ENCODE results near the gene CLCN7. TPM values are rescaled to one million over a fixed set of nuclear protein-coding genes. Genes with fewer than 3 reads are reported as not detected.

CLCN7 gene
- total RNA-seq, 4 donors from 2014 or later: 57.6 to 171 (median 95.0) TPM

GRCh38 chr16:1503110-1503955 lies 28.5 kb upstream of the CLCN7 start:
- peaks cover 0 to 38% (median 17%) of the 10 kb centered on the region in 4 donors for H3K36me3 ChIP-seq
- H3K4me3 ChIP-seq: no peak overlapping the region
- no peaks in the 10 kb centered on the region for H3K9me3 ChIP-seq
- DNase-seq: no peak
- intact Hi-C loops (cut with DNase I; ENCODE audit: low total_unique reads): no loop called here
- no peaks in the 10 kb centered on the region for H3K4me1 ChIP-seq
- no peaks in the 10 kb centered on the region for H3K27me3 ChIP-seq
- TF ChIP-seq EP300 (IDR thresholded peaks at IDR 0.05; ENCODE audit: low read depth) (no peak), CTCF (IDR thresholded peaks at IDR 0.05) (no peak), POLR2AphosphoS5 (IDR thresholded peaks at IDR 0.05) (no peak), POLR2A (IDR thresholded peaks at IDR 0.05) (no peak)
- 91 to 97% methylated on average over 11 to 37 of the region's 37 CpGs for WGBS, 2 donors (ENCODE audit: low coverage in 1 of 2)
- in situ Hi-C loops (cut with MboI; ENCODE audit: low pct_ligation_motif_present in 1 of 4, low pct_unique_long_range_greater_than_20kb in 1 of 4, low sequenced_read_pairs in 3 of 4): no loop called here
- no peak overlapping the region for H3K27ac ChIP-seq

- Histone ChIP-seq H3K36me3 (peaks cover 0 to 38% (median 17%) of the 10 kb centered on the region in 4 donors), H3K4me3 (no peak overlapping the region), H3K27ac (no peak overlapping the region), H3K9me3 (no peaks in the 10 kb centered on the region), H3K27me3 (no peaks in the 10 kb centered on the region), H3K4me1 (no peaks in the 10 kb centered on the region)
- intact Hi-C loops (cut with DNase I; ENCODE audit: low total_unique reads): no loop called here
- no peak for DNase-seq
- TF ChIP-seq CTCF (IDR thresholded peaks at IDR 0.05) (no peak), POLR2AphosphoS5 (IDR thresholded peaks at IDR 0.05) (no peak), EP300 (IDR thresholded peaks at IDR 0.05; ENCODE audit: low read depth) (no peak), POLR2A (IDR thresholded peaks at IDR 0.05) (no peak)
- 97% methylated on average over 25 of the region's 42 CpGs; no CpG with 5 or more reads in 1 of the 2 donors for WGBS, 2 donors (ENCODE audit: low coverage in 1 of 2)
- in situ Hi-C loops (cut with MboI; ENCODE audit: low pct_ligation_motif_present in 1 of 4, low pct_unique_long_range_greater_than_20kb in 1 of 4, low sequenced_read_pairs in 3 of 4): no loop called here
Measured at GRCh38 chr16:1502092-1503004, 27.5 kb upstream of the CLCN7 start.

GRCh38 chr16:1501630-1502029 lies 26.8 kb upstream of the CLCN7 start:
- H3K4me3 ChIP-seq: no peak overlapping the region
- no peaks in the 10 kb centered on the region for H3K9me3 ChIP-seq
- DNase-seq: no peak
- H3K36me3 ChIP-seq: peaks cover 0 to 38% (median 17%) of the 10 kb centered on the region in 4 donors
- in situ Hi-C loops (cut with MboI; ENCODE audit: low pct_ligation_motif_present in 1 of 4, low pct_unique_long_range_greater_than_20kb in 1 of 4, low sequenced_read_pairs in 3 of 4): no loop called here
- H3K4me1 ChIP-seq: no peaks in the 10 kb centered on the region
- no peaks in the 10 kb centered on the region for H3K27me3 ChIP-seq
- no peak overlapping the region for H3K27ac ChIP-seq
- TF ChIP-seq POLR2AphosphoS5 (IDR thresholded peaks at IDR 0.05): no peak
- TF ChIP-seq EP300 (IDR thresholded peaks at IDR 0.05; ENCODE audit: low read depth): no peak
- TF ChIP-seq CTCF (IDR thresholded peaks at IDR 0.05): no peak
- TF ChIP-seq POLR2A (IDR thresholded peaks at IDR 0.05): no peak
- WGBS, 2 donors (ENCODE audit: low coverage in 1 of 2): 95% methylated on average over 20 of the region's 23 CpGs; no CpG with 5 or more reads in 1 of the 2 donors
- intact Hi-C loops (cut with DNase I; ENCODE audit: low total_unique reads): no loop called here
